K562 (cell line): ENCODE results near the gene RACK1. TPM values are rescaled to one million over a fixed set of nuclear protein-coding genes. Genes with fewer than 3 reads are reported as not detected.
"Not testable (repeated sequence)": the region's sequence is repeated elsewhere in the genome, so short reads cannot be mapped to it uniquely, and the experiment has no call there.

Experiments
- ATAC-seq: fragments of 200-7000 bp; cut with Tn5 transposase; 3 replicates; pipeline ENCODE4 v1.9.1; 2020; ENCODE audit warnings: moderate library complexity
- BruUV-seq: library from RNA; stranded (reverse); fragments of 400-500 nt; replicated peaks from 2 replicates; lab custom pipeline; 2021; lab: Mats Ljungman, UMichigan
- CTCF ChIA-PET: fragments of 300-600 bp; formaldehyde crosslinking; extraction: SDS; loops from one replicate; lab custom pipeline; 2021; ENCODE audit warnings: low intra/inter-chr PET ratio; lab: Yijun Ruan, JAX
- POLR2A ChIA-PET: fragments of 300-600, 350-650 bp; sonication (Branson Sonifier 250); formaldehyde crosslinking; extraction: SDS; loops from one replicate; lab custom pipeline; 2021; ENCODE audit warnings: antibody characterized with exemption, inconsistent platforms; lab: Yijun Ruan, JAX
- DNase-seq, 4 experiments: peaks; one replicate each; pipeline versions ENCODE4 v3.0.0 to v3.0.0-alpha.2; 2011 to 2018; ENCODE audit warnings: low spot score in 3 of 4, mixed read lengths in 3 of 4; ENCODE audit errors: extremely low read depth in 1 of 4
- FAIRE-seq: peaks from 2 replicates; lab custom pipeline; 2011; peaks lifted over from hg19 to GRCh38; lab: Jason Lieb, UNC
- H2AFZ ChIP-seq: 2 replicates; pipeline ENCODE4 v1.6.0; 2011; ENCODE audit warnings: low read depth, low read length, control low read depth, inconsistent platforms
- H3K27ac ChIP-seq: fragments of 200-600 bp; 3 replicates; pipeline ENCODE4 v1.8.0; 2011; ENCODE audit warnings: low read depth, mild to moderate bottlenecking, control low read depth, inconsistent platforms, low read length, moderate library complexity, mixed read lengths; ENCODE audit errors: extremely low read depth
- H3K27me3 ChIP-seq, 2 experiments: fragments of 300-600 bp in 1 of 2; 2 replicates in 1 of 2; 3 replicates in 1 of 2; pipeline versions ENCODE4 v1.6.0 to v1.8.0; 2011; ENCODE audit warnings: inconsistent platforms in 2 of 2, low read length in 2 of 2, mild to moderate bottlenecking in 1 of 2, mixed read lengths in 1 of 2, moderate library complexity in 1 of 2; ENCODE audit not compliant: control insufficient read depth in 2 of 2, insufficient read depth in 2 of 2
- H3K36me3 ChIP-seq: fragments of 300-600 bp; 3 replicates; pipeline ENCODE4 v1.8.0; 2011; ENCODE audit warnings: mild to moderate bottlenecking, low read length, inconsistent platforms; ENCODE audit not compliant: control insufficient read depth, insufficient read depth
- H3K4me1 ChIP-seq, 2 experiments: fragments of 200-600 bp in 1 of 2; replicated peaks in 1 of 2; 2 replicates in 1 of 2; 3 replicates in 1 of 2; pipeline versions ENCODE4 v1.5.1 to v1.8.0; 2011; ENCODE audit warnings: inconsistent platforms in 2 of 2, low read length in 2 of 2, mild to moderate bottlenecking in 1 of 2, mixed read lengths in 1 of 2, moderate library complexity in 1 of 2; ENCODE audit not compliant: control insufficient read depth in 2 of 2, insufficient read depth in 2 of 2
- H3K4me2 ChIP-seq: 2 replicates; pipeline ENCODE4 v1.6.1; 2011; ENCODE audit warnings: low read length, control low read depth, inconsistent platforms, mixed read lengths; ENCODE audit not compliant: insufficient read depth
- H3K4me3 ChIP-seq: fragments of 200-600 bp; sonication (generic), shearing (Covaris generic); 2 replicates; pipeline ENCODE4 v1.5.1; 2016; ENCODE audit warnings: control low read depth, inconsistent platforms
- H3K79me2 ChIP-seq: fragments of 200-600 bp; 3 replicates; pipeline ENCODE4 v1.8.0; 2011; ENCODE audit warnings: low read length, inconsistent platforms; ENCODE audit not compliant: control insufficient read depth, insufficient read depth
- H3K9ac ChIP-seq, 2 experiments: 2 replicates each; pipeline versions ENCODE4 v1.6.0 to v1.6.1; 2011; ENCODE audit warnings: low read depth in 2 of 2, low read length in 2 of 2, control low read depth in 1 of 2, inconsistent platforms in 1 of 2, mild to moderate bottlenecking in 1 of 2, mixed read lengths in 1 of 2; ENCODE audit not compliant: insufficient read depth in 1 of 2
- H3K9me1 ChIP-seq: one replicate; pipeline ENCODE4 v1.6.0; 2011; ENCODE audit warnings: inconsistent platforms, mild to moderate bottlenecking, low read length, moderate library complexity; ENCODE audit not compliant: control insufficient read depth, insufficient read depth
- H3K9me3 ChIP-seq: replicated peaks from 2 replicates; pipeline ENCODE4 v1.5.1; 2011; ENCODE audit warnings: low read depth, low read length, inconsistent platforms; ENCODE audit not compliant: control insufficient read depth, insufficient read depth
- H4K20me1 ChIP-seq: replicated peaks from 2 replicates; pipeline ENCODE4 v1.6.1; 2011; ENCODE audit warnings: low read length, inconsistent platforms, mixed read lengths; ENCODE audit not compliant: control insufficient read depth, insufficient read depth
- EGR1 ChIP-seq: fragments of 450-650 bp; conservative IDR thresholded peaks from 2 replicates; pipeline ENCODE4 v1.6.1; 2017; ENCODE audit warnings: mild to moderate bottlenecking
- NR2C2 ChIP-seq, 2 experiments: fragments of 200-800 bp in 1 of 2; sonication (Bioruptor generic) in 1 of 2; sonication (generic) in 1 of 2; formaldehyde crosslinking in 1 of 2; IDR thresholded peaks; 2 replicates each; pipeline versions ENCODE4 v1.6.1 to v1.8.0; 2016 to 2022; ENCODE audit warnings: mild to moderate bottlenecking in 1 of 2, missing compliant biosample characterization in 1 of 2, missing genetic modification characterization in 1 of 2, missing genetic modification reagents in 1 of 2
- NRF1 ChIP-seq, 2 experiments: fragments of 450-650 bp; IDR thresholded peaks in 1 of 2; conservative IDR thresholded peaks in 1 of 2; 2 replicates each; pipeline ENCODE4 v1.6.1; 2014; ENCODE audit warnings: mild to moderate bottlenecking in 2 of 2
- SMARCE1 ChIP-seq: fragments of 450-650 bp; IDR thresholded peaks from 2 replicates; pipeline ENCODE4 v1.7.1; 2016; ENCODE audit warnings: mild to moderate bottlenecking
- TAF9B ChIP-seq: fragments of 450-650 bp; IDR thresholded peaks from 2 replicates; pipeline ENCODE4 v1.6.1; 2018; ENCODE audit warnings: mild to moderate bottlenecking; ENCODE audit not compliant: partially characterized antibody
- ZNF165 ChIP-seq: fragments of 250-450 bp; sonication (Bioruptor Pico); IDR thresholded peaks from 2 replicates; pipeline ENCODE4 v1.4.0; 2020; ENCODE audit warnings: borderline replicate concordance
- WGBS: fragments of 100-300 bp; shearing (Covaris generic); methylation state at CpG from one replicate; pipeline ENCODE4 v1.1.6; 2016; ENCODE audit warnings: low coverage, mixed read lengths; ENCODE audit not compliant: insufficient coverage; ENCODE audit errors: missing lambda C conversion rate; 5-methylcytosine and 5-hydroxymethylcytosine counted together
- in situ Hi-C: fragments of 300-500 bp; cut with MboI; formaldehyde crosslinking; loops from 4 replicates; pipeline ENCODE4 v1.15.0; 2018; ENCODE audit warnings: inconsistent platforms, mixed read lengths
- intact Hi-C: fragments of 100-400 bp; cut with micrococcal nuclease; formaldehyde crosslinking; loops from 2 replicates; pipeline ENCODE4 v1.14.2; 2022
- polyA plus RNA-seq, 8 experiments: library from polyadenylated mRNA; depleted of rRNA in 4 of 8; stranded (reverse) in 5 of 8; unstranded in 3 of 8; fragments of >200 nt; fragmentation: Nextera tagmentation in 2 of 8; fragmentation: Illumina TruSeq in 1 of 8; extraction: Ambion mirVana in 2 of 8; extraction: Trizol in 1 of 8; gene quantifications; 2 replicates each; pipeline versions ENCODE4 v1.2.1 to v1.2.3, GENCODE V29; 2011 to 2014; ENCODE audit warnings: inconsistent platforms in 1 of 8, missing spikeins in 1 of 8
- total RNA-seq, 7 experiments: library from RNA; depleted of rRNA in 6 of 7; stranded (reverse); fragments of >200 nt in 6 of 7; fragmentation: Illumina TruSeq in 2 of 7; extraction: Trizol in 2 of 7; gene quantifications; 2 replicates each; pipeline versions ENCODE4 v1.2.1 to v1.2.3, GENCODE V29; 2011 to 2021; ENCODE audit warnings: low replicate concordance in 1 of 7
- TF ChIP-seq, protein P1 (sequence below), 3 experiments: IDR thresholded peaks in 2 of 3; conservative IDR thresholded peaks in 1 of 3; 2 replicates each; pipeline ENCODE4 v1.5.1; 2011 to 2012; ENCODE audit warnings: low read length in 3 of 3, mild to moderate bottlenecking in 3 of 3, control low read depth in 2 of 3, improper control_type of control experiment in 1 of 3, inconsistent platforms in 1 of 3, low read depth in 1 of 3, mixed read lengths in 1 of 3, moderate library complexity in 1 of 3; ENCODE audit not compliant: insufficient read depth in 2 of 3
- TF ChIP-seq, protein P2 (sequence below): fragments of 250-450 bp; sonication (Bioruptor Pico); IDR thresholded peaks from 2 replicates; pipeline ENCODE4 v1.5.0; 2022; ENCODE audit warnings: mild to moderate bottlenecking

RACK1 gene
- total and polyA plus RNA-seq, 9 of the 15 experiments (the other 6 are each of a cell fraction or from before 2014, with no cell fraction given) = 2,303 to 5,311 (median 3,833) TPM

DNA sequence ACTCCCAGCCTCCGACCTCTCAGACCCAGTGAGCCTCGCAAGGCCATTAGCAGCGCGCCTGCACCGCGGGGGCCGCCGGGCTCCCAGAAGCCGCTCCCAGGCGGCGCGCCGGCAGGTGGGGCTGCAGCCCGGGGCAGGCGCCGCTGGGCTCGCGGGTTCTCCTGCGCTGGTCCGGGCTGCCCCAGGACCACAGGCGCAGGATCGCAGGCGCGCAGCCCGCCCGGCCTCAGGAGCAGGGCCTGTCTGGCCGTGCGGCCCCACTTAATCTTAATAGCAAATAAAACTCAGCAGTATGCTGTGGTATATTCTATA, 29.7 kb upstream of the RACK1 start:
- in situ Hi-C loops, H3K4me2 ChIP-seq, FAIRE-seq, CTCF ChIA-PET, H3K27ac ChIP-seq, H2AFZ ChIP-seq, BruUV-seq, H3K36me3 ChIP-seq, POLR2A ChIA-PET, DNase-seq, H4K20me1 ChIP-seq, H3K9me3 ChIP-seq, H3K9me1 ChIP-seq, H3K4me1 ChIP-seq, intact Hi-C loops, H3K9ac ChIP-seq, H3K79me2 ChIP-seq, H3K27me3 ChIP-seq, H3K4me3 ChIP-seq: not testable (repeated sequence)
- WGBS = 72% methylated on average over 27 of the region's 28 CpGs
- peak; percentile 57 for ATAC-seq
- TF ChIP-seq, protein P1, sequence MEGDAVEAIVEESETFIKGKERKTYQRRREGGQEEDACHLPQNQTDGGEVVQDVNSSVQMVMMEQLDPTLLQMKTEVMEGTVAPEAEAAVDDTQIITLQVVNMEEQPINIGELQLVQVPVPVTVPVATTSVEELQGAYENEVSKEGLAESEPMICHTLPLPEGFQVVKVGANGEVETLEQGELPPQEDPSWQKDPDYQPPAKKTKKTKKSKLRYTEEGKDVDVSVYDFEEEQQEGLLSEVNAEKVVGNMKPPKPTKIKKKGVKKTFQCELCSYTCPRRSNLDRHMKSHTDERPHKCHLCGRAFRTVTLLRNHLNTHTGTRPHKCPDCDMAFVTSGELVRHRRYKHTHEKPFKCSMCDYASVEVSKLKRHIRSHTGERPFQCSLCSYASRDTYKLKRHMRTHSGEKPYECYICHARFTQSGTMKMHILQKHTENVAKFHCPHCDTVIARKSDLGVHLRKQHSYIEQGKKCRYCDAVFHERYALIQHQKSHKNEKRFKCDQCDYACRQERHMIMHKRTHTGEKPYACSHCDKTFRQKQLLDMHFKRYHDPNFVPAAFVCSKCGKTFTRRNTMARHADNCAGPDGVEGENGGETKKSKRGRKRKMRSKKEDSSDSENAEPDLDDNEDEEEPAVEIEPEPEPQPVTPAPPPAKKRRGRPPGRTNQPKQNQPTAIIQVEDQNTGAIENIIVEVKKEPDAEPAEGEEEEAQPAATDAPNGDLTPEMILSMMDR (IDR thresholded peaks at IDR 0.05 in 2 of 3, conservative IDR thresholded peaks at IDR 0.05 in 1 of 3; ENCODE audit: insufficient read depth in 2 of 3, low read depth in 1 of 3, low read length in 3 of 3) = peak in 1 of 3 experiments; percentile 20; a peak in 1 of 6 replicates
- peak; percentile 39 to 51; a peak in 3 of 4 replicates for TF ChIP-seq NRF1 (conservative IDR thresholded peaks at IDR 0.05 in 1 of 2, IDR thresholded peaks at IDR 0.05 in 1 of 2)

DNA sequence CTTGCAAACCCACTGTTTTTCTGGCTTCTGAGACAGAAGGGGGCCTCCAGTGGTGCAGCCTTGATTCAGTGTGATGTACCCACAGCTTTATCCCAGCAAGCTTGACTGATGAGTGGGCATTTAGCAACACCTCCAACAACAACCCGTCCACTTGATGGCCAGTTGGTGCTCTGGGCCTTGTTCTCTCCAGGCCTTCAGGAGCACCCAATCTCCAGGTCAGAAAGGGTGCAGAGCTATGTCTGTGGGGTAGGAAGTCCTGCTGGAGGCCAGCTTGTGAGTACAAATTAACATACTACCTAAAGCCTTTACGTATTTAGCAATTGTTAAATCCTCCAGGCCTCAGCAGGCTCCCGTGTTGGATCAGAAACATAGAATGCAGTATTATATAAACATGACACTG, 27.4 kb upstream of the RACK1 start:
- no peak for FAIRE-seq
- WGBS = 65% methylated on average over 3 of the region's 3 CpGs

More for the DNA sequence above, 27.4 kb upstream of the RACK1 start:
- H3K36me3 ChIP-seq = no peaks in the 10 kb centered on the region
- POLR2A ChIA-PET = interaction anchor here (1.0 to 1.8 kb wide), 3 partner anchors 9 to 10 kb away, joined by 4 to 7 read pairs (median 4); partner anchors contain the start of gene TRIM52
- H3K4me1 ChIP-seq = peaks cover 13 to 14% of the 10 kb centered on the region in 2 experiments; a peak in 4 of 5 replicates
- H3K9me1 ChIP-seq = no peaks in the 10 kb centered on the region
- H3K4me2 ChIP-seq = no peak overlapping the region
- TF ChIP-seq, protein P2, sequence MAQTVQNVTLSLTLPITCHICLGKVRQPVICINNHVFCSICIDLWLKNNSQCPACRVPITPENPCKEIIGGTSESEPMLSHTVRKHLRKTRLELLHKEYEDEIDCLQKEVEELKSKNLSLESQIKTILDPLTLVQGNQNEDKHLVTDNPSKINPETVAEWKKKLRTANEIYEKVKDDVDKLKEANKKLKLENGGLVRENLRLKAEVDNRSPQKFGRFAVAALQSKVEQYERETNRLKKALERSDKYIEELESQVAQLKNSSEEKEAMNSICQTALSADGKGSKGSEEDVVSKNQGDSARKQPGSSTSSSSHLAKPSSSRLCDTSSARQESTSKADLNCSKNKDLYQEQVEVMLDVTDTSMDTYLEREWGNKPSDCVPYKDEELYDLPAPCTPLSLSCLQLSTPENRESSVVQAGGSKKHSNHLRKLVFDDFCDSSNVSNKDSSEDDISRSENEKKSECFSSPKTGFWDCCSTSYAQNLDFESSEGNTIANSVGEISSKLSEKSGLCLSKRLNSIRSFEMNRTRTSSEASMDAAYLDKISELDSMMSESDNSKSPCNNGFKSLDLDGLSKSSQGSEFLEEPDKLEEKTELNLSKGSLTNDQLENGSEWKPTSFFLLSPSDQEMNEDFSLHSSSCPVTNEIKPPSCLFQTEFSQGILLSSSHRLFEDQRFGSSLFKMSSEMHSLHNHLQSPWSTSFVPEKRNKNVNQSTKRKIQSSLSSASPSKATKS = no peak
- no peak for TF ChIP-seq NR2C2 (CRISPR knock-in tag; IDR thresholded peaks at IDR 0.05)
- TF ChIP-seq NR2C2 (tag; IDR thresholded peaks at IDR 0.05) = no peak
- TF ChIP-seq TAF9B = no peak
- TF ChIP-seq ZNF165 (CRISPR knock-in tag) = no peak
- no peak for TF ChIP-seq SMARCE1
- TF ChIP-seq EGR1 = no peak
- H3K9ac ChIP-seq = no peak overlapping the region; a peak in 1 of 4 replicates
- H3K9me3 ChIP-seq = no peaks in the 10 kb centered on the region
- H3K27ac ChIP-seq = no peak overlapping the region
- H3K27me3 ChIP-seq = no peaks in the 10 kb centered on the region
- BruUV-seq = no TSS peak
- CTCF ChIA-PET = no interaction called here
- H3K79me2 ChIP-seq = no peaks in the 10 kb centered on the region
- H3K4me3 ChIP-seq = no peak overlapping the region
- in situ Hi-C loops = no loop called here
- no peak for ATAC-seq
- DNase-seq = no peak
- H4K20me1 ChIP-seq = no peaks in the 10 kb centered on the region
- intact Hi-C loops = no loop called here
- H2AFZ ChIP-seq = no peak overlapping the region
